Esophagus muscularis mucosa (tissue), 4 donors: ENCODE results near the gene BPIFB6.

ENCODE experiments used
- EP300 ChIP-seq: sonication (generic); formaldehyde crosslinking; IDR thresholded peaks from one replicate; pipeline ENCODE4 v1.6.1; 2017; ENCODE audit warnings: antibody characterized with exemption
- POLR2A ChIP-seq: fragments of 450-650 bp; IDR thresholded peaks from one replicate; pipeline ENCODE4 v1.6.1; 2017; ENCODE audit warnings: antibody characterized with exemption, moderate library complexity, mild to moderate bottlenecking, low read depth
- POLR2AphosphoS5 ChIP-seq, 2 donors: sonication (generic); formaldehyde crosslinking; IDR thresholded peaks; one replicate each; pipeline ENCODE4 v1.6.1; 2017; ENCODE audit warnings: antibody characterized with exemption in 2 of 2
- TF ChIP-seq, protein P1 (sequence below), 3 experiments: fragments of 200-600 bp in 2 of 3; fragments of 450-650 bp in 1 of 3; sonication (generic) in 2 of 3; IDR thresholded peaks; one replicate each; pipeline ENCODE4 v1.5.1; 2017 to 2019; ENCODE audit warnings: antibody characterized with exemption in 3 of 3, mild to moderate bottlenecking in 2 of 3, moderate library complexity in 1 of 3

DNA sequence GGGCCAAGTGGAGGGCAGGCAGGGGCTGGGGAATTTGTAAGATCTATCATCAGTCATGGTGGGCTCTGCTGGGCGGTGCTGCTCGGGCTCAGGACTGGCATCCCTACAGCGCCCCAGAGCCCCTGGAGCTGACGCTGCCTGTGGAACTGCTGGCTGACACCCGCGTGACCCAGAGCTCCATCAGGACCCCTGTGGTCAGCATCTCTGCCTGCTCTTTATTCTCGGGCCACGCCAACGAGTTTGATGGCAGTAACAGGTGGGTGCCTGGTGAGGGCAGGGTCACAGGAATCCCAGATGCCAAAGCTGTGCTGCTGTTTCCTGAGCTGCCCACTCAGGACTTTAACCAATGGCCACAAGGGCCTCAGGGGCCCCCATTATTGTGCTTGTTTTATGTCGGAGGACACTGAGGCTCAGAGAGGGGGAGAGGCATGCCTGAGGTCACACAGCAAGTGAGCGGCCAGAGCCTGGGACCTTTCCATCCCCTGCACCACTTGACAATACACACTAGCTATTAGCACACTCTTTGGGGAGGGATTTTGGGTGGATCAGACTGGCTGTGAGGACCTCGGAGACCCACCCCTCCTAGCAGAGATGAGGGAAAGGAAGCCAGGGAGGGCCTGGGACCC lies 17.6 kb upstream of the BPIFB6 start:
- TF ChIP-seq, protein P1, sequence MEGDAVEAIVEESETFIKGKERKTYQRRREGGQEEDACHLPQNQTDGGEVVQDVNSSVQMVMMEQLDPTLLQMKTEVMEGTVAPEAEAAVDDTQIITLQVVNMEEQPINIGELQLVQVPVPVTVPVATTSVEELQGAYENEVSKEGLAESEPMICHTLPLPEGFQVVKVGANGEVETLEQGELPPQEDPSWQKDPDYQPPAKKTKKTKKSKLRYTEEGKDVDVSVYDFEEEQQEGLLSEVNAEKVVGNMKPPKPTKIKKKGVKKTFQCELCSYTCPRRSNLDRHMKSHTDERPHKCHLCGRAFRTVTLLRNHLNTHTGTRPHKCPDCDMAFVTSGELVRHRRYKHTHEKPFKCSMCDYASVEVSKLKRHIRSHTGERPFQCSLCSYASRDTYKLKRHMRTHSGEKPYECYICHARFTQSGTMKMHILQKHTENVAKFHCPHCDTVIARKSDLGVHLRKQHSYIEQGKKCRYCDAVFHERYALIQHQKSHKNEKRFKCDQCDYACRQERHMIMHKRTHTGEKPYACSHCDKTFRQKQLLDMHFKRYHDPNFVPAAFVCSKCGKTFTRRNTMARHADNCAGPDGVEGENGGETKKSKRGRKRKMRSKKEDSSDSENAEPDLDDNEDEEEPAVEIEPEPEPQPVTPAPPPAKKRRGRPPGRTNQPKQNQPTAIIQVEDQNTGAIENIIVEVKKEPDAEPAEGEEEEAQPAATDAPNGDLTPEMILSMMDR (IDR thresholded peaks at IDR 0.05) = no peak
- TF ChIP-seq EP300 (no peak), POLR2A (no peak), POLR2AphosphoS5 (IDR thresholded peaks at IDR 0.05) (no peak)
